ENCODE results near the gene NOP16.

NOP16 gene

DNA sequence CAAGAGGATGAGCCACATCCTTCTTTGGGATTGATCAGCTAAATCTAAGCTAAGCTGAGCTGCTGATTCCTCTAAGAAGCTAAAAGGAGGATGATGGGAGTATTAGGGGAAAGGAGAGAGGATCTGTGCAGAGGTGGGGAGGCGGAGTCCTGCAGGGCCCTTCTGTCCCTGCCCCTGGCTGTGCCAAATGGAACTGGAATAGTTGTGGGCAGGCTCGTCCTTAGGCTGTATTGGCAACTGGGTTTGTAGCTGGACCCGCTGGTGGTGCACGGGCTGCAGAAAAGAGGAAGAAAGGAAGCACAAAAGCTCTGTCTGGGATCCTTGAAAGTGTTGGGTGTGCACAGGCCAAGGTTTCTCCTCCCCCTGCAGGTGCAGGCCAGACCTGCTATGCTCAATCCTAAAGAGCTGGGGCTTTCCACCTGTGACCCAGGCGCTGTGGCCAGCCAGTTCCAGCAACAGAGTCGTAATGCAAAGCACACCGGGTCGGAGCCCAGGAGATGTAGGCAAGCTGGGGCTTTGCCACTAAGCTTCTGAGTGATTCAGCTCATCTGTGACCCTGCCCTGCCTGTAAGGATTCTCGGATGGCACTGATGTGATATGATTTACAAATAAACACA, 18.1 kb upstream of the NOP16 start:
- no peak for DNase-seq (ENCODE audit: low read depth)
- H3K4me3 ChIP-seq (ENCODE audit: low read depth, low read length), result no peak overlapping the region
- TF ChIP-seq, protein P1, sequence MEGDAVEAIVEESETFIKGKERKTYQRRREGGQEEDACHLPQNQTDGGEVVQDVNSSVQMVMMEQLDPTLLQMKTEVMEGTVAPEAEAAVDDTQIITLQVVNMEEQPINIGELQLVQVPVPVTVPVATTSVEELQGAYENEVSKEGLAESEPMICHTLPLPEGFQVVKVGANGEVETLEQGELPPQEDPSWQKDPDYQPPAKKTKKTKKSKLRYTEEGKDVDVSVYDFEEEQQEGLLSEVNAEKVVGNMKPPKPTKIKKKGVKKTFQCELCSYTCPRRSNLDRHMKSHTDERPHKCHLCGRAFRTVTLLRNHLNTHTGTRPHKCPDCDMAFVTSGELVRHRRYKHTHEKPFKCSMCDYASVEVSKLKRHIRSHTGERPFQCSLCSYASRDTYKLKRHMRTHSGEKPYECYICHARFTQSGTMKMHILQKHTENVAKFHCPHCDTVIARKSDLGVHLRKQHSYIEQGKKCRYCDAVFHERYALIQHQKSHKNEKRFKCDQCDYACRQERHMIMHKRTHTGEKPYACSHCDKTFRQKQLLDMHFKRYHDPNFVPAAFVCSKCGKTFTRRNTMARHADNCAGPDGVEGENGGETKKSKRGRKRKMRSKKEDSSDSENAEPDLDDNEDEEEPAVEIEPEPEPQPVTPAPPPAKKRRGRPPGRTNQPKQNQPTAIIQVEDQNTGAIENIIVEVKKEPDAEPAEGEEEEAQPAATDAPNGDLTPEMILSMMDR (IDR thresholded peaks at IDR 0.05; ENCODE audit: low read depth, low read length, missing control alignments), result no peak
- in situ Hi-C loops (cut with HindIII; ENCODE audit: low sequenced_read_pairs), result no loop called here

DNA sequence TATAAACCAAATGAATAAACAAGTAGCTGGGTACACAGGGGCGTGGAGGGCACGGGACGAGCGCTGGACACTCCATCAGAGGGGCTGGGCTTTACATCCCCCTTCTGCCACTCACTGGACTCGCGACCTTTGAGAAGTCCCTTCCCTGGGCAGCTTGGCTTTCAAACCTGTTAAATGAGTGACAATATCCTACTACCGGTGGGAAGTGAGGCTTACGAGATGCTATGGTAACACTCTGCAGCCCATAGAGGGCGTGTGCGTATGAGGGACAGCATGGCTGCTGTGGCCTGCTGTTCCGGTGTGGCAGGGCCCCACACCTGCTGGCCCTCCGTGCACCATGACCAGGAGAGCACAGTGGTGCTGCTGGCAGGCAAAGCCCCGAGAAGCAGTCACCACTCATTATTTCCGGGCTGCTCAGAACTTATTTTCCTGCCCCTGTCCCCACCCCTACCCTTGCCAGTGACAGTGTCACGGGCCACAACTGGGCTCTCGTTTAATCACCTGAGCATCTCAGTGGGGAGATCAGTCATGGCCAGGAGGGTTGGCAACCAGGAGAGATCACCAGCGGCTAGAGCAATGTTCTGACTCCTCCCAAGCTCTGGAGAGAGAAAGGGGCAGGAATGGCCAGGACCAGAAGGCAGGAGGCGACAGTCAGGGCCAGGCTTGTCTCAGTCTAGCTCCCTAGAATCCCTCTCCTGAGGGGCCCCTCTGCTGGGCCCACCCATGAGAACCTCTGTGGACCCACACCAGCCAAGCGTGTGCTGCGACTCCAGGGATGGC, 17.4 kb upstream of the NOP16 start:
- H3K4me3 ChIP-seq (ENCODE audit: low read depth, low read length), result no peak overlapping the region
- DNase-seq (ENCODE audit: low read depth), result no peak
- in situ Hi-C loops (cut with HindIII; ENCODE audit: low sequenced_read_pairs), result no loop called here
- TF ChIP-seq, protein P1 (IDR thresholded peaks at IDR 0.05; ENCODE audit: low read depth, low read length, missing control alignments), result no peak

DNA sequence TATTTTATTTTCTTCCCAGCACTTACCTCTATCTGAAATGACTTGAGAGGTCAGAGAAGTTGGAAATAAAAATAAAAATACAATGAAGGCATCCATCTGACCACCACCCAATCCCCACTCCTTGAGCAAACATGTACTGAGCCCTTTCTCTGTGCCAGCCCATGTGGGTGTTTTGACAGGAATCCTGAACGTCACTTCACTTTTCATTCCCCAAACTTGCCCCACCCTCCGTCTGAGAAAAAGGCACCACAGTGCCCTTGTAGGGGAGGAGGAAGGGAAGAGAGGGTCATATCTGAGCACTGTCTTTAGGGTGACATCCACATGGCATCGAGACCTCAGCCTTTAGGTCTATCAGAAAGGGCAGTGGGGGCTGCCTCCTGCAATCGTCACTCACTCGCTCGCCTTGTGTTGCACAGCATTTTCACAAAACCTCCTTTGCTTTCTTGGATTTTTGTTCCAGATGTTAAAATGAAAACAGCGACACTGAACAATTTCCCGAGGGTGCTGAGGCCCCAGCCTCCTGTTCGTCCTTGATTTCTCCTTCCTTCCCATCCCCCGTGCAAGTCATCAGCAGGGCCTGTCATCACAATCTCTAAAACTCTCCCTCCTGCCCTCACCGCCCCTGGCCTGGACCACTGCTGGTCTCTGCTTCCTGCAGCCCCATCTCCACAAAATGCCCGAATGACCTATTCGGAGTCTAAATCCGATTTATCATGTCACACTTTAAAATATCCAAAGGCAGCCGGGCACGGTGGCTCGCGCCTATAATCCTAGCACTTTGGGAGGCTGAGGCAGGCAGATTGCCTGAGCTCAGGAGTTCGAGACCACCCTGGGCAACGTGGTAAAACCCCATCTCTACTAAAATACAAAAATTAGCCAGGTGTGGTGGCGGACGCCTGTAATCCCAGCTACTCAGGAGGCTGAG, 13.1 kb upstream of the NOP16 start:
- no peak for DNase-seq (ENCODE audit: low read depth)
- in situ Hi-C loops (cut with HindIII; ENCODE audit: low sequenced_read_pairs), result no loop called here
- TF ChIP-seq, protein P1 (IDR thresholded peaks at IDR 0.05; ENCODE audit: low read depth, low read length, missing control alignments), result no peak
- H3K4me3 ChIP-seq (ENCODE audit: low read depth, low read length), result no peak overlapping the region

DNA sequence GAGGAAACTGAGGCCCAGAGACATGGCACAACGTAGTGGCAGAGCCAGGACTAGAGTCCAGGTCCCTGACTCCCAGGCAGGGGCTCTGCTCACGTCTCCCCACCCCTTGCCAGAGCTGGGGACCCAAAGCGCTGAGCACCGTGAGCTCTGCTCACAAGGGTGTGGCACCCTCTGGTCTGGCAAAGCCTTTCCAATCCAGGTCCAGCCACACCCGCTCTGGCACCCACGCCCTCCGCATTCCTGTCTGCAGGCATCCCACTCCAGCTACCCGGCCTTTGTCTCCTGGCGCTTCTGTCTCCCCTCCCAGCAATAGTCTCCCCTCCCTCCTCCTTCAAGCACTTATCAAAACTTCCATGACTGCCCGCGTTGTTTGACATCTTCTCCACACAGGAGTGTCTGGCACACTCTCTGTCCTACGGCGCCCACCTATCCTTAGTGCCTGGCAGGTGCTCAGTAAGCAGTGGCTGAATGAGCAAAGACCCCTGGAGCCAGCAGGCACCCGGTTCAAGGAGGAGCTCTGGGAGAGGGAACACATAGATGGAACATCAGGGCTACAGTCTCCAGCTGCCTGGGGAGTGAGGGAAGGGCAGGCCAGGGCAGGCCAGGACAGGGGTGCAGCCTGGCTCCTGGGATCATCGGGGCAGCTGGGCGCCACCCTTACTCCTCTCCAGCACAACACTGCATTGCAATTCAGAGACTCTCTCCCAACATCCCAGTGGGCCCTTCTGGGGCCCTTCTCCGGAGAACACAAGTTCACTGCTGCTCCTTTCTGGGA, 12.2 kb upstream of the NOP16 start:
- no peak for DNase-seq (ENCODE audit: low read depth)
- no peak overlapping the region for H3K4me3 ChIP-seq (ENCODE audit: low read depth, low read length)
- TF ChIP-seq, protein P1 (IDR thresholded peaks at IDR 0.05; ENCODE audit: low read depth, low read length, missing control alignments), result no peak
- in situ Hi-C loops (cut with HindIII; ENCODE audit: low sequenced_read_pairs), result no loop called here

DNA sequence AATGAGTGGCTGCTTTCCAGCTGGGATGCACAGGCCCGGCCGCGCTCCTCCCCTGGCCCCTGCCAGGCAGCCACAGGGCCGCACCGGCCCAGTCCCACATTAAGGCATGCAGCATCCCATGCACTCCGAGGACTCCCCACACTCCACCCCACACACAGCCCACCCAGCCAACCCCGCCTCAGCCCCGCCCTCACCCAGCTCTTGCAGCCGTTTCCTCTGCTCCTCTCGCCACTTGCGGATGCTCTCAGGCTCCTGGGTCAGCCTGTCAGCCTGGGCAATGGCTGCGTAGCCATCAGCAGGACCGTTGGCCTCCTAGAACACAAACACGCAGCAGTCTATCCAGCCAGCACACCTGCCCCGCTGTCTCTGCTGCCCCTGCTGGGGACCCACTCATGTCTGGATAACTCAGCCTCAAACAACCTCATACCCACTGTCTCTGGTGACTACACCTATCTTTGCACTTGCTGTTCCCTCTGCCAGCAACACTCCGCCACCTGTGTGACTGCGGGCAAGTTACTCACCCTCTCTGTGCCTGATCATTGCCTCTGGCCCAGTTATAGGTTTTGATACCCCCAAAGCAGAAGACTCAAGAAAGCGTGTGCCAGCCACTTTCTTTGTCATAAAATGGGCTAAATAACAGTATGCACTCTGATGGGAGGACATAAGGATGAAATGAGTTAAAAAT, 9.5 kb upstream of the NOP16 start:
- TF ChIP-seq, protein P1 (IDR thresholded peaks at IDR 0.05; ENCODE audit: low read depth, low read length, missing control alignments), result no peak
- no peak overlapping the region for H3K4me3 ChIP-seq (ENCODE audit: low read depth, low read length)
- in situ Hi-C loops (cut with HindIII; ENCODE audit: low sequenced_read_pairs), result no loop called here

More for the DNA sequence above, 9.5 kb upstream of the NOP16 start:
- DNase-seq (ENCODE audit: low read depth), result no peak
